Loucy (cell line): ENCODE data around the gene SSTR5.

Experiments
- H2AFZ ChIP-seq: fragments of 200-600 bp; sonication (generic); 2 replicates; pipeline ENCODE4 v1.6.0; 2016; ENCODE audit warnings: antibody characterized with exemption, mild to moderate bottlenecking, low read length, moderate library complexity
- H3F3A ChIP-seq: fragments of 200-600 bp; 2 replicates; pipeline ENCODE4 v1.6.0; 2016; ENCODE audit warnings: antibody characterized with exemption, low read depth, mild to moderate bottlenecking
- H3K27me3 ChIP-seq: fragments of 200-600 bp; sonication (generic); 2 replicates; pipeline ENCODE4 v1.6.1; 2014; ENCODE audit warnings: low read length, mild to moderate bottlenecking; ENCODE audit not compliant: insufficient read depth, poor library complexity, severe bottlenecking
- H3K36me3 ChIP-seq: fragments of 200-600 bp; sonication (generic); 2 replicates; pipeline ENCODE4 v1.6.1; 2016; ENCODE audit warnings: low read length; ENCODE audit not compliant: insufficient read depth
- H3K4me1 ChIP-seq: fragments of 200-600 bp; sonication (generic); 2 replicates; pipeline ENCODE4 v1.5.1; 2014; ENCODE audit warnings: low read length, mild to moderate bottlenecking; ENCODE audit not compliant: insufficient read depth, poor library complexity, severe bottlenecking
- H3K4me2 ChIP-seq: fragments of 200-600 bp; sonication (generic); 2 replicates; pipeline ENCODE4 v1.6.0; 2014; ENCODE audit warnings: antibody characterized with exemption, low read length, low read depth, mild to moderate bottlenecking; ENCODE audit not compliant: poor library complexity, severe bottlenecking
- H3K4me3 ChIP-seq: fragments of 200-600 bp; sonication (generic); 2 replicates; pipeline ENCODE4 v1.5.1; 2014; ENCODE audit warnings: low read length, mild to moderate bottlenecking, mixed read lengths; ENCODE audit not compliant: poor library complexity, severe bottlenecking
- H3K79me2 ChIP-seq: fragments of 200-600 bp; sonication (generic); 2 replicates; pipeline ENCODE4 v1.6.1; 2014; ENCODE audit warnings: low read length; ENCODE audit not compliant: insufficient read depth
- H3K9ac ChIP-seq: fragments of 200-600 bp; sonication (generic); 2 replicates; pipeline ENCODE4 v1.6.0; 2014; ENCODE audit warnings: mild to moderate bottlenecking, low read depth, low read length, moderate library complexity; ENCODE audit not compliant: poor library complexity, severe bottlenecking
- H3K9me2 ChIP-seq: fragments of 200-600 bp; sonication (generic); replicated peaks from 2 replicates; pipeline ENCODE4 v1.6.1; 2016; ENCODE audit warnings: low read depth, low read length, mixed read lengths
- H3K9me3 ChIP-seq: fragments of 200-600 bp; sonication (generic); 2 replicates; pipeline ENCODE4 v1.6.1; 2014; ENCODE audit warnings: mild to moderate bottlenecking, antibody characterized with exemption, low read length, low read depth; ENCODE audit not compliant: insufficient read depth
- H4K20me1 ChIP-seq: fragments of 200-600 bp; sonication (generic); 2 replicates; pipeline ENCODE4 v1.6.0; 2014; ENCODE audit warnings: antibody characterized with exemption, low read length, mild to moderate bottlenecking; ENCODE audit not compliant: insufficient read depth, poor library complexity, severe bottlenecking
- EZH2phosphoT487 ChIP-seq: fragments of 200-600 bp; IDR thresholded peaks from 2 replicates; pipeline ENCODE4 v1.6.1; 2018; ENCODE audit warnings: antibody characterized with exemption, mild to moderate bottlenecking, moderate library complexity, borderline replicate concordance
- TF ChIP-seq, protein P1 (sequence below): fragments of 200-600 bp; sonication (generic); conservative IDR thresholded peaks from 2 replicates; pipeline ENCODE4 v1.5.1; 2014; ENCODE audit warnings: mild to moderate bottlenecking, antibody characterized with exemption, low read length

The SSTR5 gene

DNA sequence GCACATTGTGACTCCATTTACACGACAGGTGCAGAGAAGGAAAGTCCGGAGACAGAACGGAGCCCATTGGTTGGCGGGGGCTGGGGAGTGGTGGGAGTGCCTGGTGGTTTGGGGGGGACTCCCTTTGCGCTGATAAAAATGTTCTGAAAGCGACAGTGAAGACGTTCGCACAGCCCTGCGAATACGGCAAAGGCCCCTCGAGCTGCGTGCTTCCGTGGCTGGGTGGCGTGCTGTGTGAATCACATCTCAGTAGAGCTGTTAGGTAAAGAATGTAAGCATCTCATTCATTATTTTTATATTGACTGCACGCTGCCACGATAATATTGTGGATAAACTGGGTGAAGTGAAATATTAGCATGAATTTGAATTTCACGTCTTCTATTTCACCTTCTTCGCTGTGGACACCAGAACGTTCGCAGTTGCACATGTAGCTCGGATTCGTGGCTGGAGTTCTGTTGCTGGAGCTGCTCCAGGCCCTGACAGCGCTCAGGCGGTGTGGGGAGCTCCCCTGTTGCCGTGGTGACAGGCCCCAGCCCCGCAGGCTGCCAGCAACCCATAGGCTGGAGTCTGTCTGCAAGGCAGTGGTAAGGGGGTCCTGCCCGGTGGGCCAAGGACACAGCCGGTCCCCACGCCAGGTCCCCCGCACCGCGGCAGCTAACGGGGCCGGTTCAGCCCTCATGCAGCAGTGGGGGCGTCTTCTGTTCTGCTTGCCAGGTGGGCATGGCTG lies 46.3 kb upstream of the SSTR5 start:
- Histone ChIP-seq H3K36me3 (no peaks in the 10 kb centered on the region), H3K79me2 (no peaks in the 10 kb centered on the region), H3K9ac (no peak overlapping the region), H3F3A (no peaks in the 10 kb centered on the region), H4K20me1 (no peaks in the 10 kb centered on the region), H3K4me2 (no peak overlapping the region), H2AFZ (no peak overlapping the region), H3K4me3 (no peak overlapping the region), H3K4me1 (no peaks in the 10 kb centered on the region), H3K27me3 (no peaks in the 10 kb centered on the region), H3K9me3 (peaks cover 3% of the 10 kb centered on the region; the same call in 1 of the 2 replicates), H3K9me2 (no peaks in the 10 kb centered on the region)
- TF ChIP-seq, protein P1, sequence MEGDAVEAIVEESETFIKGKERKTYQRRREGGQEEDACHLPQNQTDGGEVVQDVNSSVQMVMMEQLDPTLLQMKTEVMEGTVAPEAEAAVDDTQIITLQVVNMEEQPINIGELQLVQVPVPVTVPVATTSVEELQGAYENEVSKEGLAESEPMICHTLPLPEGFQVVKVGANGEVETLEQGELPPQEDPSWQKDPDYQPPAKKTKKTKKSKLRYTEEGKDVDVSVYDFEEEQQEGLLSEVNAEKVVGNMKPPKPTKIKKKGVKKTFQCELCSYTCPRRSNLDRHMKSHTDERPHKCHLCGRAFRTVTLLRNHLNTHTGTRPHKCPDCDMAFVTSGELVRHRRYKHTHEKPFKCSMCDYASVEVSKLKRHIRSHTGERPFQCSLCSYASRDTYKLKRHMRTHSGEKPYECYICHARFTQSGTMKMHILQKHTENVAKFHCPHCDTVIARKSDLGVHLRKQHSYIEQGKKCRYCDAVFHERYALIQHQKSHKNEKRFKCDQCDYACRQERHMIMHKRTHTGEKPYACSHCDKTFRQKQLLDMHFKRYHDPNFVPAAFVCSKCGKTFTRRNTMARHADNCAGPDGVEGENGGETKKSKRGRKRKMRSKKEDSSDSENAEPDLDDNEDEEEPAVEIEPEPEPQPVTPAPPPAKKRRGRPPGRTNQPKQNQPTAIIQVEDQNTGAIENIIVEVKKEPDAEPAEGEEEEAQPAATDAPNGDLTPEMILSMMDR = no peak
- TF ChIP-seq EZH2phosphoT487 = no peak

DNA sequence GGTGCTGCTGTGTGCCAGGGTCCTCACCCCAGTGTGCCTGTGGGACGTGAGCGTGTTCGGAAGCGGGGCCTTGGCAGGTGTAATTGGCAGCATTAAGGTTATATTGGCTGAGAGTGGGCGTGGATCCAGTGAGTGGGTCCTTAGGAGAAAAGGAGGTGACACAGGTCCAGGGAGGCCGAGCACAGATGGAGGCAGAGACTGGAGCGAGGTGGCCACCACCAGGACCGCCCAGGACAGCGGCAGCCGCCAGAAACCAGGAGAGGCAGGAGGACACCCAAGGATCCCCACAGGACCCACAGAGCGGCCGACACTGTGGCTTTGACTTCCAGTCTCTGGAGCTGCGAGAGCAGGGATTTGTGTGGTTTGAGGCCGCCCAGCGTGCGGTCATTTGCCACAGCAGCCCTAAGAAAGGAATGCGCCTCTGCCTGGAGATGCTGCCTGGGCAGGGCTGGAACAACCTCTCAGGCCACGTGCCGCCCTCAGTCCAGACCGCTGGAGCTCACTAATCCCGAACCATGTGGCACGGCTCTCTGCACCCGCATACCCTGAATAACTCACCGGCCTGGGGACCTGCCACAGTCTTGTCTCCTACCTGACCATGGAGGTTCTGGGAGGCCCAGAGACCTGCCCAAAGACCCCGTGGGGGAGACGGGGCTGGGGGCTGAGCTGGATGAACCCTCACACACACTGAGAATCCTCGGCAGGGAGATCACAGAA lies 45.6 kb upstream of the SSTR5 start:
- Histone ChIP-seq H3K4me1 (no peaks in the 10 kb centered on the region), H3K27me3 (no peaks in the 10 kb centered on the region), H3K4me2 (no peak overlapping the region), H3K4me3 (no peak overlapping the region), H3K9ac (no peak overlapping the region), H2AFZ (no peak overlapping the region), H3K9me2 (no peaks in the 10 kb centered on the region), H3K9me3 (peaks cover 3% of the 10 kb centered on the region; the same call in 1 of the 2 replicates), H3K79me2 (no peaks in the 10 kb centered on the region), H4K20me1 (no peaks in the 10 kb centered on the region), H3K36me3 (no peaks in the 10 kb centered on the region), H3F3A (no peaks in the 10 kb centered on the region)
- TF ChIP-seq EZH2phosphoT487 = no peak
- TF ChIP-seq, protein P1 = no peak

DNA sequence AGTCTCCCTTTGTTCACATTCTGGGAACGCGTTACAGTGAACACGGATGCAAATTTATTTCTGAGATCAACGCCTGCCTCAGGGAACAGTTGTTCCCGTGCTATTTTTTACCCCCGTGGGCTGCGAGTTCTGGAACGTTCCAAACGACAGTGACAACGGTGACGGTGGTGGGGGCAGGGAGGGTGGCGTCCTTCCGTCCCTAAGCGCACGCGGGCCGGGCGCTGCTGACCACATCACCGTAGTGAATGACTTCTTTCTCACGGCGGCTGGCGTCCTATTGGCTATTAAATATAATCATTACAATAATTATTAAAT lies 45.1 kb upstream of the SSTR5 start:
- no peak overlapping the region for H3K4me2 ChIP-seq
- no peaks in the 10 kb centered on the region for H3F3A ChIP-seq
- H3K9me2 ChIP-seq = no peaks in the 10 kb centered on the region
- no peak overlapping the region for H2AFZ ChIP-seq
- peaks cover 3% of the 10 kb centered on the region; the same call in 1 of the 2 replicates for H3K9me3 ChIP-seq
- no peak overlapping the region for H3K4me3 ChIP-seq
- no peaks in the 10 kb centered on the region for H3K79me2 ChIP-seq
- no peaks in the 10 kb centered on the region for H4K20me1 ChIP-seq
- no peak for TF ChIP-seq EZH2phosphoT487
- no peak overlapping the region for H3K9ac ChIP-seq
- H3K27me3 ChIP-seq = no peaks in the 10 kb centered on the region
- no peaks in the 10 kb centered on the region for H3K36me3 ChIP-seq
- H3K4me1 ChIP-seq = no peaks in the 10 kb centered on the region
